ENCODE measurements around the gene ABCA3. TPM values are rescaled to one million over a fixed set of nuclear protein-coding genes. Genes with fewer than 3 reads are reported as not detected.

ABCA3 gene
- total RNA-seq, 1 experiment from 2014 or later = 7.6 TPM

DNA sequence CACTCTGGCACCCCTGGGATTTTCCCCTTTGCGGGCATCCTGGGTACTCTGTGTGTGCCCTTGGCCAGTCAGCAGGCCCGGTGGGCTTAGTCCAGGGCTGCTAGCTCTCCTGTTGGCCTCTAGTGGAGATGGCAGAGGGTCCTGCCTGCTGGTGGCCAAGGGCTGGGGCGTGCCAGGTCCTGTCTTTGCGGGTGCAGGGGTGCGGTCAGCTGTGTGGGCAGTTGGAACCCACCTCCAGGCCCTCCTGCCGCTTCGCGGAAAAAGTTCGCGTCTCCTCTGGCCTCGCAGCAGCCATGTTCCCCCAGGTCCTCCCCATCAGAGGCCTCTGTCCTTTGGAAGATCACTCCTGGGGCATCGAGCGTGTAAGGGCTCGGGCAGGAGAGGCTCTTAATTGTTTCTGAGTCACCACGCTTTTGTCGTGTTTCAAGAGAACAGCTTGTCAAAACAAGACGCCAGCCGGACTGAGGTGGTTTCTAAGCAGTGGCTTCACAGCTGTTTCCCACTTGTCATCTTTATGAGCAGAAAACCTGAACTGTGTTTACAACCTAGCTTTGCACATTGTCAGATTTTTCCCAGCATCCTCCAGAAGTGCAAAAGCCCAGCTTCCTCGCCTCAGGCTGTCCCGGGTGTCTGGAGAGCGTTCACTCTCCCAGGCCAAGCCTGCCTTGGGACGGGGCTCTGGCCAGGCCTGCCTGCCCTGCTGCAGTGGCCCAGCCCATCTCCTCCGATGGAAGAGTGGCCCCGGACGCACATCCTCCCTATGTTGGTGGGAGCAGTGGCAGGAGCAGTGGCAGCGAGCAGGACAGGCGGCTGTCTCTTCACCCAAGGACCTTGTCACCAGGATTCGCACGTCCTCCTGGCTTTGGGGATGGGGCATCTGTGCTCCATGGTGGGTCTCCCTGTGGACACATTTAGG lies 109.3 kb downstream of the ABCA3 start:
- Mint-ChIP-seq H3K9me3 (ENCODE audit: low read depth, unreplicated experiment) (no peaks in the 10 kb centered on the region), H3K36me3 (ENCODE audit: insufficient read depth, unreplicated experiment) (peaks cover 76% of the 10 kb centered on the region), H3K27ac (ENCODE audit: unreplicated experiment) (no peak overlapping the region), H3K4me1 (ENCODE audit: low read depth, unreplicated experiment) (peaks cover 12% of the 10 kb centered on the region), H3K4me3 (ENCODE audit: low read depth, unreplicated experiment) (no peak overlapping the region), H3K27me3 (ENCODE audit: unreplicated experiment) (no peaks in the 10 kb centered on the region)
- intact Hi-C loops (cut with micrococcal nuclease; ENCODE audit: unreplicated experiment) = no loop called here
- TF ChIP-seq, protein P1, sequence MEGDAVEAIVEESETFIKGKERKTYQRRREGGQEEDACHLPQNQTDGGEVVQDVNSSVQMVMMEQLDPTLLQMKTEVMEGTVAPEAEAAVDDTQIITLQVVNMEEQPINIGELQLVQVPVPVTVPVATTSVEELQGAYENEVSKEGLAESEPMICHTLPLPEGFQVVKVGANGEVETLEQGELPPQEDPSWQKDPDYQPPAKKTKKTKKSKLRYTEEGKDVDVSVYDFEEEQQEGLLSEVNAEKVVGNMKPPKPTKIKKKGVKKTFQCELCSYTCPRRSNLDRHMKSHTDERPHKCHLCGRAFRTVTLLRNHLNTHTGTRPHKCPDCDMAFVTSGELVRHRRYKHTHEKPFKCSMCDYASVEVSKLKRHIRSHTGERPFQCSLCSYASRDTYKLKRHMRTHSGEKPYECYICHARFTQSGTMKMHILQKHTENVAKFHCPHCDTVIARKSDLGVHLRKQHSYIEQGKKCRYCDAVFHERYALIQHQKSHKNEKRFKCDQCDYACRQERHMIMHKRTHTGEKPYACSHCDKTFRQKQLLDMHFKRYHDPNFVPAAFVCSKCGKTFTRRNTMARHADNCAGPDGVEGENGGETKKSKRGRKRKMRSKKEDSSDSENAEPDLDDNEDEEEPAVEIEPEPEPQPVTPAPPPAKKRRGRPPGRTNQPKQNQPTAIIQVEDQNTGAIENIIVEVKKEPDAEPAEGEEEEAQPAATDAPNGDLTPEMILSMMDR (IDR thresholded peaks at IDR 0.05; ENCODE audit: unreplicated experiment) = no peak
- CTCF ChIA-PET = no interaction called here
- no TSS peak for BruUV-seq (replicated peaks)
- no peak for DNase-seq

DNA sequence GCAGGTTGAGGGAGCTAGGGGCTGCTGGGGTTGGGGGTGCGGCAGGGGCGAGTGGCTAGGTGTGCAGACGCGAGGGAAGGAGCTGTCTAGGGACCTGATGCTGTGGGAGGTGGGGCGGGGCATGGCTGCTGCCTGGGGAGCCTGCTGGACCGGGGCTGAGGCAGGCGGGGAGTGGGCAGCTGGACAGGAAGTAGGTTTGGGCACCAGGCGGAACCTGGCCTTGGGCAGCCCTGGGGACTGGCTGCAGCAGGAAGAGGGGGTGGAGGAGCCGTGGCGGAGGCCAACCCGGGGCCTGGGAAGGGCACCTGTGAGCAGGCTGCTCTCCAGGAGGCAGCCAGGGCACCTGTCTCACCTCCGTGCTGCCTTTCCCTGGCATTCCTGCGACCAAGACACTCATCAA lies 110.2 kb downstream of the ABCA3 start:
- no peak for DNase-seq
- Mint-ChIP-seq H3K4me3 (ENCODE audit: low read depth, unreplicated experiment) (no peak overlapping the region), H3K27me3 (ENCODE audit: unreplicated experiment) (no peaks in the 10 kb centered on the region), H3K36me3 (ENCODE audit: insufficient read depth, unreplicated experiment) (peaks cover 74% of the 10 kb centered on the region), H3K4me1 (ENCODE audit: low read depth, unreplicated experiment) (peaks cover 13% of the 10 kb centered on the region), H3K9me3 (ENCODE audit: low read depth, unreplicated experiment) (no peaks in the 10 kb centered on the region), H3K27ac (ENCODE audit: unreplicated experiment) (no peak overlapping the region)
- CTCF ChIA-PET = no interaction called here
- intact Hi-C loops (cut with micrococcal nuclease; ENCODE audit: unreplicated experiment) = no loop called here
- no TSS peak for BruUV-seq (replicated peaks)
- TF ChIP-seq, protein P1 (IDR thresholded peaks at IDR 0.05; ENCODE audit: unreplicated experiment) = no peak

DNA sequence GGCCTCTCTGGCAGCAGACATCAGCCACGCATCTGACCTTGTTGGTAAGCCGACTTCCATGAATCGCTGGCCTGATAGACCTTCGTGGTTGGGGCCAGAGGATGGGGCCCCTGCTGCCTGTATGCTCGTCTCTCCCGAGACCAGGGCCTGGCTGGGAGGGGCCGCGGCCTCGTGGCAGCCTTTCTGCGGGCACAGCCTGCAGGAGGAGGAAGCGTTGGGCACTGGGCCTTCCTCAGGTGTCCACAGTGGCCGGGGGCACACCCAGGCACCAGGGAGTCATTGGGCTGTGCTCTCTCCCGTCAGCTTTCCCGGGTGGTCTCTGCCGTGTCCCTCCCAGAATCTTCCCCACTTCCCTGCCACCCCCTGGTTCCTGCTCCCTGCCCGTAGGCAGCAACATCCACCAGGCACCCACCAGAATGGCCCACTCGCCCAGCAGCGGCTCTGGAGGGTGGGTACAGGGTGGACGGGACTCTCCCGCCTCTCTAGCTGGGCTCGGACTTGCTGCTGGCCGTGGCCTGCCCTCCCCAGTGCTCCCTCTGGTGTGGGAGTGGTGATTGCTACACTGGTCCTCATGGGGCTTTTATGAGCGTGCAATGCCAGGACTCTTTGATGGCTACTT lies 110.8 kb downstream of the ABCA3 start:
- no peaks in the 10 kb centered on the region for H3K27me3 Mint-ChIP-seq (ENCODE audit: unreplicated experiment)
- intact Hi-C loops (cut with micrococcal nuclease; ENCODE audit: unreplicated experiment) = no loop called here

DNA sequence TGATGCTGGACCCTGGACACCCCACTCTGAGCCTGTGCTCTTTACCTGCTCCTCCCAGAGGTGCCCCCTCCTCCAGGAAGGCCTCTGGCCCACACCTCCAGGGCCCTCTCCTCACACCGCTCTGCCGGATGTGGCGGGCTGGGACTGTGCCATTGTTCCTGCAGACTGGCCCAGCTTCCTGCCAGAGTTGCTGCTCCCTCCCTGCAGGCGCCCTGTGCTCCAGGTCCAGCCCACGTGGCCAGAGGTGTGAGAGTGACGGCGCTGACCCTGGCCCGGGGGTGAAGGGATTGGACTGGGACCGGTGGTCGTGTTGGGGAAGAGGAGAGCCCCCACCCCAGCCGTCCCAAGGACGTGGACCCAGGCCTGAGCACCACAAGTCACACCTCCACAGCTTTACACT lies 111.4 kb downstream of the ABCA3 start:
- Mint-ChIP-seq H3K4me3 (ENCODE audit: low read depth, unreplicated experiment) (no peak overlapping the region), H3K4me1 (ENCODE audit: low read depth, unreplicated experiment) (peaks cover 9% of the 10 kb centered on the region), H3K27ac (ENCODE audit: unreplicated experiment) (no peak overlapping the region), H3K9me3 (ENCODE audit: low read depth, unreplicated experiment) (no peaks in the 10 kb centered on the region), H3K36me3 (ENCODE audit: insufficient read depth, unreplicated experiment) (peaks cover 72% of the 10 kb centered on the region), H3K27me3 (ENCODE audit: unreplicated experiment) (no peaks in the 10 kb centered on the region)
- TF ChIP-seq, protein P1 (IDR thresholded peaks at IDR 0.05; ENCODE audit: unreplicated experiment) = no peak
- intact Hi-C loops (cut with micrococcal nuclease; ENCODE audit: unreplicated experiment) = no loop called here
- CTCF ChIA-PET = no interaction called here
- no peak for DNase-seq
- BruUV-seq (replicated peaks) = no TSS peak

More for the DNA sequence above, 110.8 kb downstream of the ABCA3 start:
- Mint-ChIP-seq H3K4me1 (ENCODE audit: low read depth, unreplicated experiment) (peaks cover 9% of the 10 kb centered on the region), H3K9me3 (ENCODE audit: low read depth, unreplicated experiment) (no peaks in the 10 kb centered on the region), H3K27ac (ENCODE audit: unreplicated experiment) (no peak overlapping the region), H3K36me3 (ENCODE audit: insufficient read depth, unreplicated experiment) (peaks cover 72% of the 10 kb centered on the region), H3K4me3 (ENCODE audit: low read depth, unreplicated experiment) (no peak overlapping the region)
- TF ChIP-seq, protein P1 (IDR thresholded peaks at IDR 0.05; ENCODE audit: unreplicated experiment) = no peak
- CTCF ChIA-PET = no interaction called here
- DNase-seq = no peak
- BruUV-seq (replicated peaks) = no TSS peak
